IMR-90 (cell line): Measurements from ENCODE around the gene PPARD. TPM values are rescaled to one million over a fixed set of nuclear protein-coding genes. Genes with fewer than 3 reads are reported as not detected.

ENCODE experiments used
- ATAC-seq: fragments of 200-7000 bp; cut with Tn5 transposase; 2 replicates; pipeline ENCODE4 v1.9.1; 2020; ENCODE audit warnings: low read depth, mild to moderate bottlenecking, moderate library complexity
- BruUV-seq: library from RNA; stranded (reverse); fragments of 400-500 nt; replicated peaks from 2 replicates; lab custom pipeline; 2021; lab: Mats Ljungman, UMichigan
- CTCF ChIA-PET: fragments of 300-600 bp; formaldehyde crosslinking; extraction: SDS; loops from one replicate; lab custom pipeline; 2021; ENCODE audit warnings: antibody characterized with exemption; lab: Yijun Ruan, JAX
- POLR2A ChIA-PET: fragments of 300-600 bp; sonication (Branson Sonifier 250); formaldehyde crosslinking; loops from one replicate; lab custom pipeline; 2022; ENCODE audit warnings: antibody characterized with exemption; ENCODE audit not compliant: unreplicated experiment; lab: Charles Lee
- DNase-seq: peaks from one replicate; pipeline ENCODE4 v3.0.0; 2013
- H2AFZ ChIP-seq: replicated peaks from 2 replicates; pipeline ENCODE3; 2013; ENCODE audit warnings: low read length, mild to moderate bottlenecking; ENCODE audit not compliant: poor library complexity
- H2AK5ac ChIP-seq: 2 replicates; pipeline ENCODE4 v1.6.1; 2013; ENCODE audit warnings: low read depth, low read length, inconsistent platforms
- H2AK9ac ChIP-seq: replicated peaks from 2 replicates; pipeline ENCODE3; 2013; ENCODE audit warnings: mild to moderate bottlenecking, low read depth, low read length, moderate library complexity; ENCODE audit not compliant: poor library complexity
- H2BK120ac ChIP-seq: 2 replicates; pipeline ENCODE4 v1.6.1; 2013; ENCODE audit warnings: low read depth, low read length, inconsistent platforms
- H2BK15ac ChIP-seq: 3 replicates; pipeline ENCODE4 v1.6.1; 2013; ENCODE audit warnings: low read depth, low read length, inconsistent platforms
- H2BK20ac ChIP-seq: 2 replicates; pipeline ENCODE4 v1.6.1; 2013; ENCODE audit warnings: low read depth, mild to moderate bottlenecking, inconsistent platforms, low read length, moderate library complexity
- H2BK5ac ChIP-seq: 2 replicates; pipeline ENCODE4 v1.6.1; 2013; ENCODE audit warnings: mild to moderate bottlenecking, low read depth, low read length, inconsistent platforms; ENCODE audit not compliant: poor library complexity, severe bottlenecking
- H3K14ac ChIP-seq: replicated peaks from 2 replicates; pipeline ENCODE4 v1.6.1; 2013; ENCODE audit warnings: low read depth, low read length, inconsistent platforms
- H3K18ac ChIP-seq: 2 replicates; pipeline ENCODE4 v1.6.1; 2013; ENCODE audit warnings: low read depth, low read length, control low read depth
- H3K23ac ChIP-seq: 2 replicates; pipeline ENCODE4 v1.6.1; 2013; ENCODE audit warnings: low read depth, low read length, inconsistent platforms
- H3K27ac ChIP-seq: 2 replicates; pipeline ENCODE4 v1.5.1; 2013; ENCODE audit warnings: mild to moderate bottlenecking, control low read depth, low read length; ENCODE audit not compliant: insufficient read depth
- H3K27me3 ChIP-seq: 2 replicates; pipeline ENCODE4 v1.6.1; 2013; ENCODE audit warnings: low read length; ENCODE audit not compliant: control insufficient read depth, insufficient read depth
- H3K36me3 ChIP-seq: 2 replicates; pipeline ENCODE4 v1.6.1; 2013; ENCODE audit warnings: low read length, mixed read lengths; ENCODE audit not compliant: control insufficient read depth, insufficient read depth
- H3K4ac ChIP-seq: 2 replicates; pipeline ENCODE4 v1.6.1; 2013; ENCODE audit warnings: low read depth, low read length, inconsistent platforms
- H3K4me1 ChIP-seq: 2 replicates; pipeline ENCODE4 v1.6.1; 2013; ENCODE audit warnings: low read length, mixed read lengths; ENCODE audit not compliant: control insufficient read depth, insufficient read depth
- H3K4me2 ChIP-seq: 2 replicates; pipeline ENCODE4 v1.6.1; 2013; ENCODE audit warnings: low read depth, mild to moderate bottlenecking, control low read depth, low read length, moderate library complexity
- H3K4me3 ChIP-seq: 2 replicates; pipeline ENCODE4 v1.5.1; 2013; ENCODE audit warnings: low read depth, mild to moderate bottlenecking, control low read depth, low read length, moderate library complexity; ENCODE audit not compliant: insufficient read depth
- H3K56ac ChIP-seq: 2 replicates; pipeline ENCODE4 v1.6.1; 2013; ENCODE audit warnings: low read length, inconsistent platforms; ENCODE audit not compliant: insufficient read depth; ENCODE audit errors: extremely low read depth
- H3K79me1 ChIP-seq, 2 experiments: 2 replicates each; pipeline ENCODE4 v1.6.1; 2013; ENCODE audit warnings: low read length in 2 of 2, inconsistent platforms in 1 of 2, low read depth in 1 of 2
- H3K9ac ChIP-seq: 2 replicates; pipeline ENCODE4 v1.6.1; 2013; ENCODE audit warnings: low read depth, low read length, control low read depth
- H3K9me1 ChIP-seq: 2 replicates; pipeline ENCODE4 v1.6.1; 2013; ENCODE audit warnings: low read length, inconsistent platforms; ENCODE audit not compliant: insufficient read depth
- H3K9me3 ChIP-seq: 2 replicates; pipeline ENCODE4 v1.6.1; 2013; ENCODE audit warnings: low read length; ENCODE audit not compliant: control insufficient read depth, insufficient read depth
- H4K20me1 ChIP-seq: 2 replicates; pipeline ENCODE4 v1.6.1; 2013; ENCODE audit warnings: low read length, inconsistent platforms; ENCODE audit not compliant: insufficient read depth
- H4K5ac ChIP-seq: 2 replicates; pipeline ENCODE4 v1.6.1; 2013; ENCODE audit warnings: mild to moderate bottlenecking, low read depth, low read length, control low read depth
- H4K8ac ChIP-seq, 2 experiments: 2 replicates each; pipeline ENCODE4 v1.6.1; 2013; ENCODE audit warnings: low read depth in 2 of 2, low read length in 2 of 2, control low read depth in 1 of 2, inconsistent platforms in 1 of 2
- H4K91ac ChIP-seq: 2 replicates; pipeline ENCODE4 v1.6.1; 2013; ENCODE audit warnings: low read depth, low read length, inconsistent platforms; ENCODE audit not compliant: insufficient read depth
- BHLHE40 ChIP-seq: fragments of 150-350 bp; IDR thresholded peaks from 2 replicates; pipeline ENCODE4 v1.6.1; 2016; ENCODE audit warnings: mild to moderate bottlenecking, low read depth, low read length
- CEBPB ChIP-seq: IDR thresholded peaks from 2 replicates; pipeline ENCODE4 v1.6.1; 2012; ENCODE audit warnings: low read depth, low read length, improper control_type of control experiment
- CHD1 ChIP-seq: IDR thresholded peaks from 2 replicates; pipeline ENCODE4 v1.6.1; 2012; ENCODE audit warnings: low read depth, low read length, improper control_type of control experiment
- FOS ChIP-seq: fragments of 150-350 bp; IDR thresholded peaks from 2 replicates; pipeline ENCODE4 v1.6.1; 2016; ENCODE audit warnings: low read depth, low read length
- MAFK ChIP-seq: IDR thresholded peaks from 2 replicates; pipeline ENCODE4 v1.6.1; 2012; ENCODE audit warnings: low read depth, low read length, improper control_type of control experiment
- MAZ ChIP-seq: IDR thresholded peaks from 2 replicates; pipeline ENCODE4 v1.6.1; 2012; ENCODE audit warnings: low read depth, mild to moderate bottlenecking, low read length, improper control_type of control experiment, moderate library complexity, borderline replicate concordance
- MXI1 ChIP-seq: IDR thresholded peaks from 2 replicates; pipeline ENCODE4 v1.6.1; 2012; ENCODE audit warnings: low read depth, mild to moderate bottlenecking, low read length, moderate library complexity, borderline replicate concordance
- NFE2L2 ChIP-seq: fragments of 150-350 bp; IDR thresholded peaks from 2 replicates; pipeline ENCODE4 v1.6.1; 2016; ENCODE audit warnings: low read depth, mild to moderate bottlenecking, low read length
- POLR2A ChIP-seq: IDR thresholded peaks from 2 replicates; pipeline ENCODE4 v1.6.1; 2012; ENCODE audit warnings: mild to moderate bottlenecking, low read depth, low read length
- RAD21 ChIP-seq: IDR thresholded peaks from 2 replicates; pipeline ENCODE4 v1.6.1; 2012; ENCODE audit warnings: low read length, improper control_type of control experiment
- RCOR1 ChIP-seq: IDR thresholded peaks from 2 replicates; pipeline ENCODE4 v1.6.1; 2012; ENCODE audit warnings: mild to moderate bottlenecking, low read length, improper control_type of control experiment; ENCODE audit not compliant: insufficient replicate concordance
- RFX5 ChIP-seq: IDR thresholded peaks from 2 replicates; pipeline ENCODE4 v1.8.0; 2012; ENCODE audit warnings: low read depth, mild to moderate bottlenecking, low read length, moderate library complexity
- SMC3 ChIP-seq: fragments of 150-350 bp; IDR thresholded peaks from 2 replicates; pipeline ENCODE4 v1.6.1; 2016; ENCODE audit warnings: low read depth, mild to moderate bottlenecking, antibody characterized with exemption, low read length, moderate library complexity
- WGBS, 2 experiments: methylation state at CpG; one replicate each; pipeline versions ENCODE4 v1.1.5 to v1.1.7; 2013; ENCODE audit warnings: missing lambda C conversion rate in 2 of 2; ENCODE audit not compliant: insufficient read length in 1 of 2; ENCODE audit errors: extremely low coverage in 2 of 2; 5-methylcytosine and 5-hydroxymethylcytosine counted together
- dilution Hi-C: fragments of 300-500 bp; cut with HindIII; formaldehyde crosslinking; loops from one replicate; pipeline ENCODE4 v1.14.3; 2018; ENCODE audit warnings: low sequenced_read_pairs; ENCODE audit not compliant: unreplicated experiment
- in situ Hi-C: fragments of 300-500 bp; cut with MboI; formaldehyde crosslinking; loops from 3 replicates; pipeline ENCODE4 v1.14.3; 2019; ENCODE audit warnings: low sequenced_read_pairs, inconsistent platforms, mixed read lengths
- intact Hi-C: fragments of 100-400 bp; cut with micrococcal nuclease; formaldehyde crosslinking; loops from 2 replicates; pipeline ENCODE4 v1.10.0; 2022
- polyA plus RNA-seq, 3 experiments: library from polyadenylated mRNA; depleted of rRNA; stranded (reverse); fragments of >200 nt; gene quantifications; 2 replicates each; pipeline ENCODE4 v1.2.3, GENCODE V29; 2012; ENCODE audit warnings: low replicate concordance in 1 of 3
- total RNA-seq: library from RNA; depleted of rRNA; stranded (reverse); fragments of >200 nt; gene quantifications from 2 replicates; pipeline ENCODE4 v1.2.3, GENCODE V29; 2012
- TF ChIP-seq, protein P1 (sequence below): fragments of 150-350 bp; IDR thresholded peaks from 2 replicates; pipeline ENCODE4 v1.6.1; 2017; ENCODE audit warnings: mild to moderate bottlenecking, antibody characterized with exemption, low read length, low read depth
- TF ChIP-seq, protein P2 (sequence below): conservative IDR thresholded peaks from 2 replicates; pipeline ENCODE4 v1.5.1; 2012; ENCODE audit warnings: mild to moderate bottlenecking, low read depth, low read length, improper control_type of control experiment
- TF ChIP-seq, protein P3 (sequence below): fragments of 150-350 bp; IDR thresholded peaks from 2 replicates; pipeline ENCODE4 v1.6.1; 2016; ENCODE audit warnings: low read depth, mild to moderate bottlenecking, low read length, moderate library complexity, borderline replicate concordance

PPARD gene
- total and polyA plus RNA-seq, 2 of the 4 experiments (the other 2 are of a cell fraction): 10.4 to 69.0 TPM

DNA sequence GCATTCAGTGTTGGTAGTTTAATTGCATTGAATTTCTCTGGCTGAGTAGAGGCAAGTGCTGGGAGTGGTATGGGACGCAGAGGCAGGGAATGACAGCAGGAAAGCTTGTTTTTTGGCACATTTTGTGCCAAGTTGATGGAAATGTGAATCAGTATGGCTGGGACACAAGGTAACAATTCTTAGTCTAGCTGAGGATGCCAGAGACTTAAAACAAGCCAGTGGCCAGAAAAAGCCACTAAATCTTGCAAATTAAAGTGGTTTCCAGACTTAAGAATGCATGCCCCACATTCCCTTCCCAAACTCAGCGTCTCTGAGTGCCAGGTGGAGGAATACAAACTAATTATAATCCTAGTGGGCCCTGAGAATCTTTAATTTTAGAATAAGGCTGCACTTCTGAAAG lies 35.9 kb downstream of the PPARD start:
- ATAC-seq: no peak
- Histone ChIP-seq H3K9ac (no peak overlapping the region), H4K91ac (0 out of 2 replicates have a peak overlapping the region, but pooled peaks have one; percentile 1), H2BK120ac (peak overlapping the region; percentile 33), H2BK5ac (peak overlapping the region; percentile 85), H3K36me3 (peaks cover 2% of the 10 kb centered on the region), H3K79me1 (peaks cover 51 to 84% of the 10 kb centered on the region in 2 experiments), H3K14ac (peak overlapping the region; percentile 29; the same call in 1 of the 2 replicates), H2AK9ac (no peak overlapping the region), H3K27ac (no peak overlapping the region), H3K4me2 (no peak overlapping the region), H3K27me3 (no peaks in the 10 kb centered on the region), H3K4ac (peak overlapping the region; percentile 61), H2BK20ac (0 out of 2 replicates have a peak overlapping the region, but pooled peaks have one; percentile 1), H4K5ac (peak overlapping the region; percentile 63; the same call in 1 of the 2 replicates), H2AK5ac (peak overlapping the region; percentile 18), H2AFZ (no peak overlapping the region), H3K9me3 (no peaks in the 10 kb centered on the region), H3K4me1 (peaks cover 28% of the 10 kb centered on the region), H3K18ac (peak overlapping the region; percentile 72; the same call in 1 of the 2 replicates), H3K9me1 (peaks cover 30% of the 10 kb centered on the region), H3K56ac (no peak overlapping the region), H3K23ac (peak overlapping the region; percentile 45; the same call in 1 of the 2 replicates), H2BK15ac (no peak overlapping the region), H4K20me1 (peaks cover 15% of the 10 kb centered on the region), H3K4me3 (no peak overlapping the region), H4K8ac (peak overlapping the region in 1 of 2 experiments; percentile 41; a peak in 2 of 4 replicates)
- in situ Hi-C loops: no loop called here
- ChIA-PET CTCF (interaction anchor here (1.4 kb wide), 1 partner anchor 22 kb away, joined by 3 read pairs; no protein-coding TSS in a partner anchor), POLR2A (no interaction called here)
- no CpG with 5 or more reads among the region's 2 CpGs for WGBS, 2 experiments
- intact Hi-C loops: no loop called here
- BruUV-seq: no TSS peak
- dilution Hi-C loops: no loop called here
- TF ChIP-seq CEBPB (no peak), RFX5 (no peak), RAD21 (no peak), SMC3 (no peak), NFE2L2 (no peak), MXI1 (no peak), FOS (no peak), RCOR1 (no peak), POLR2A (no peak), CHD1 (no peak), MAFK (no peak), MAZ (no peak), BHLHE40 (no peak)
- TF ChIP-seq, protein P1, sequence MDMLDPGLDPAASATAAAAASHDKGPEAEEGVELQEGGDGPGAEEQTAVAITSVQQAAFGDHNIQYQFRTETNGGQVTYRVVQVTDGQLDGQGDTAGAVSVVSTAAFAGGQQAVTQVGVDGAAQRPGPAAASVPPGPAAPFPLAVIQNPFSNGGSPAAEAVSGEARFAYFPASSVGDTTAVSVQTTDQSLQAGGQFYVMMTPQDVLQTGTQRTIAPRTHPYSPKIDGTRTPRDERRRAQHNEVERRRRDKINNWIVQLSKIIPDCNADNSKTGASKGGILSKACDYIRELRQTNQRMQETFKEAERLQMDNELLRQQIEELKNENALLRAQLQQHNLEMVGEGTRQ: no peak
- TF ChIP-seq, protein P2, sequence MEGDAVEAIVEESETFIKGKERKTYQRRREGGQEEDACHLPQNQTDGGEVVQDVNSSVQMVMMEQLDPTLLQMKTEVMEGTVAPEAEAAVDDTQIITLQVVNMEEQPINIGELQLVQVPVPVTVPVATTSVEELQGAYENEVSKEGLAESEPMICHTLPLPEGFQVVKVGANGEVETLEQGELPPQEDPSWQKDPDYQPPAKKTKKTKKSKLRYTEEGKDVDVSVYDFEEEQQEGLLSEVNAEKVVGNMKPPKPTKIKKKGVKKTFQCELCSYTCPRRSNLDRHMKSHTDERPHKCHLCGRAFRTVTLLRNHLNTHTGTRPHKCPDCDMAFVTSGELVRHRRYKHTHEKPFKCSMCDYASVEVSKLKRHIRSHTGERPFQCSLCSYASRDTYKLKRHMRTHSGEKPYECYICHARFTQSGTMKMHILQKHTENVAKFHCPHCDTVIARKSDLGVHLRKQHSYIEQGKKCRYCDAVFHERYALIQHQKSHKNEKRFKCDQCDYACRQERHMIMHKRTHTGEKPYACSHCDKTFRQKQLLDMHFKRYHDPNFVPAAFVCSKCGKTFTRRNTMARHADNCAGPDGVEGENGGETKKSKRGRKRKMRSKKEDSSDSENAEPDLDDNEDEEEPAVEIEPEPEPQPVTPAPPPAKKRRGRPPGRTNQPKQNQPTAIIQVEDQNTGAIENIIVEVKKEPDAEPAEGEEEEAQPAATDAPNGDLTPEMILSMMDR: no peak
- TF ChIP-seq, protein P3, sequence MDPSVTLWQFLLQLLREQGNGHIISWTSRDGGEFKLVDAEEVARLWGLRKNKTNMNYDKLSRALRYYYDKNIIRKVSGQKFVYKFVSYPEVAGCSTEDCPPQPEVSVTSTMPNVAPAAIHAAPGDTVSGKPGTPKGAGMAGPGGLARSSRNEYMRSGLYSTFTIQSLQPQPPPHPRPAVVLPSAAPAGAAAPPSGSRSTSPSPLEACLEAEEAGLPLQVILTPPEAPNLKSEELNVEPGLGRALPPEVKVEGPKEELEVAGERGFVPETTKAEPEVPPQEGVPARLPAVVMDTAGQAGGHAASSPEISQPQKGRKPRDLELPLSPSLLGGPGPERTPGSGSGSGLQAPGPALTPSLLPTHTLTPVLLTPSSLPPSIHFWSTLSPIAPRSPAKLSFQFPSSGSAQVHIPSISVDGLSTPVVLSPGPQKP: no peak
- DNase-seq: no peak
